Left renal pelvis (tissue), 4 donors: ENCODE results near the gene SLC29A1. TPM values are rescaled to one million over a fixed set of nuclear protein-coding genes. Genes with fewer than 3 reads are reported as not detected.
A peak's percentile ranks its signal among the peaks of the same experiment; 100 is the strongest.

ENCODE experiments used
- DNase-seq, 4 donors: peaks; one replicate each; pipeline ENCODE4 v3.0.0-alpha.2; 2013; ENCODE audit warnings: low read depth in 4 of 4, low spot score in 3 of 4
- polyA plus RNA-seq, 4 donors: library from polyadenylated mRNA; unstranded; fragments of 120-200 nt; gene quantifications; one replicate each; pipeline ENCODE4 v1.2.1, GENCODE V29; 2013; ENCODE audit not compliant: insufficient read length in 4 of 4

Gene SLC29A1
- polyA plus RNA-seq, 4 donors, result 29.9 to 38.7 (median 34.6) TPM

- DNase-seq, result no peak
Measured at GRCh38 chr6:44264154-44265006, 41.0 kb downstream of the SLC29A1 start.

- DNase-seq, result peak in 3 of 4 donors; percentile 83 to 85 (median 84)
Measured at GRCh38 chr6:44265007-44265721, 41.8 kb downstream of the SLC29A1 start, which contains the start of gene NFKBIE. NFKBIE (minus strand) TSS chr6:44265551; CDS start chr6:44265346, 205 bp downstream.

- no peak for DNase-seq
Measured at GRCh38 chr6:44265722-44266233, 42.4 kb downstream of the SLC29A1 start.

- no peak for DNase-seq
Measured at GRCh38 chr6:44266347-44266746, 43.0 kb downstream of the SLC29A1 start.

GRCh38 chr6:44267252-44267651 is 43.9 kb downstream of the SLC29A1 start:
- DNase-seq, result no peak

- no peak for DNase-seq
Measured at GRCh38 chr6:44268095-44268628, 44.8 kb downstream of the SLC29A1 start.

- DNase-seq, result no peak
Measured at GRCh38 chr6:44269178-44269920, 46.0 kb downstream of the SLC29A1 start.

- no peak for DNase-seq
Measured at GRCh38 chr6:44269921-44270525, 46.6 kb downstream of the SLC29A1 start, which contains the start of gene TMEM151B. TMEM151B (plus strand) TSS chr6:44270450; CDS start chr6:44270743, 293 bp downstream.

GRCh38 chr6:44270526-44271405 is 47.4 kb downstream of the SLC29A1 start:
- no peak for DNase-seq

- DNase-seq, result no peak
Measured at GRCh38 chr6:44271406-44271723, 48.0 kb downstream of the SLC29A1 start.

- DNase-seq, result no peak
Measured at GRCh38 chr6:44271914-44272313, 48.5 kb downstream of the SLC29A1 start.

- DNase-seq, result no peak
Measured at GRCh38 chr6:44272529-44272928, 49.1 kb downstream of the SLC29A1 start.

- no peak for DNase-seq
Measured at GRCh38 chr6:44272999-44273566, 49.7 kb downstream of the SLC29A1 start.

GRCh38 chr6:44273617-44274016 is 50.2 kb downstream of the SLC29A1 start:
- DNase-seq, result no peak

GRCh38 chr6:44275271-44275748 is 51.9 kb downstream of the SLC29A1 start:
- no peak for DNase-seq

GRCh38 chr6:44275749-44276648 is 52.6 kb downstream of the SLC29A1 start:
- no peak for DNase-seq
